Ectodermal cell (in vitro differentiated cells): ENCODE data around the gene TBC1D28.
"Not testable (repeated sequence)": the region's sequence is repeated elsewhere in the genome, so short reads cannot be mapped to it uniquely, and the experiment has no call there.

Source experiments
- H3K27ac ChIP-seq: 2 replicates; pipeline ENCODE4 v1.7.0; 2013; ENCODE audit warnings: mild to moderate bottlenecking, low read depth, low read length; ENCODE audit not compliant: insufficient read depth, poor library complexity, severe bottlenecking
- H3K27me3 ChIP-seq: 2 replicates; pipeline ENCODE4 v1.7.0; 2013; ENCODE audit warnings: mild to moderate bottlenecking, low read length; ENCODE audit not compliant: insufficient read depth, control insufficient read depth, poor library complexity, severe bottlenecking
- H3K36me3 ChIP-seq: one replicate; pipeline ENCODE4 v1.7.0; 2013; ENCODE audit warnings: low read length; ENCODE audit not compliant: control insufficient read depth, insufficient read depth
- H3K4me1 ChIP-seq: one replicate; pipeline ENCODE4 v1.7.0; 2013; ENCODE audit warnings: low read length; ENCODE audit not compliant: control insufficient read depth, insufficient read depth
- H3K4me3 ChIP-seq: 2 replicates; pipeline ENCODE4 v1.7.0; 2013; ENCODE audit warnings: low read depth, low read length, control low read depth; ENCODE audit not compliant: insufficient read depth
- H3K9me3 ChIP-seq: 2 replicates; pipeline ENCODE4 v1.7.0; 2013; ENCODE audit warnings: mild to moderate bottlenecking, low read length, moderate library complexity; ENCODE audit not compliant: control insufficient read depth
- WGBS, 2 experiments: methylation state at CpG; one replicate each; pipeline ENCODE4 v1.1.7; 2013; ENCODE audit warnings: missing lambda C conversion rate in 2 of 2; 5-methylcytosine and 5-hydroxymethylcytosine counted together

TBC1D28 gene

DNA sequence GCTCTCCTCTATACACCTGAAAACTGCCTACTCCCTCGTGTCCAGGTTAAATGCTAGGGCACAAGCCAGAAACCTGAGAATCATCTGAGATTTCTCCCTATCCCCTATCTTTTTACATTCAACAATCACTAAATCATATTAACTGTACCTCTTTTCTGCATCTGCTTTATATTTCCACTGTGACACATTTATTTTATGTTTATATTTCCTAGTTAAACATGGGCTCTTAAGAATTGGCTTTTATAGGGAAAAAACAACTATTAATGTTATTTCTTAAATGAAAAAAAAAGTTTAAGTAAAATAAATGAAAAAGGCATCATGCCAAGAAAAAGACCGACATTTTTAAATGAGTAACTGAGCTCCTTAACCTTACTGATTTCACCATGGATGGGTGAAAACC lies 26.6 kb downstream of the TBC1D28 start:
- H3K36me3 ChIP-seq, H3K27me3 ChIP-seq: not testable (repeated sequence)
- 100% methylated on average over 1 of the region's 2 CpGs; no CpG with 5 or more reads in 1 of the 2 experiments for WGBS, 2 experiments

DNA sequence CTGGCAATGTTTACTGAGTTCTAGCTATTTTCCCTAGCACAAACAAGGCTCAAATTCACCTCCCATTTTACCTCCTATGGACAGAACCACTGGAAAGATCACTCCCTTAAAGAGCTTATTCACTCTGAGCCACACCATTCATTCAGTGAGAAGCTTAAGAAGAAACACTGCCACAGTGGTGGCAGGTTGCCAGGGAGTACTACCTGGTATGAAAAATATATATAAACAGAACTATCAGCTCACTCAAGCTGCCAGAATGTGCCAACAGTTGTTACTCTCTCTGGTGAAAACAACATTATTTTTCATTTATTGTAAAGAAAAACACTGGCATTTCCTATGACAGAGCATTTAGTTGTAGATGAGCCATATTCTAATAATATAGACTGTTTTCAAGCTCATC lies 31.2 kb downstream of the TBC1D28 start:
- H3K4me3 ChIP-seq, H3K4me1 ChIP-seq, H3K9me3 ChIP-seq, H3K27me3 ChIP-seq, H3K36me3 ChIP-seq, H3K27ac ChIP-seq: not testable (repeated sequence)

More for the DNA sequence above, 26.6 kb downstream of the TBC1D28 start:
- not testable (repeated sequence) for H3K4me3 ChIP-seq, H3K9me3 ChIP-seq, H3K27ac ChIP-seq, H3K4me1 ChIP-seq

DNA sequence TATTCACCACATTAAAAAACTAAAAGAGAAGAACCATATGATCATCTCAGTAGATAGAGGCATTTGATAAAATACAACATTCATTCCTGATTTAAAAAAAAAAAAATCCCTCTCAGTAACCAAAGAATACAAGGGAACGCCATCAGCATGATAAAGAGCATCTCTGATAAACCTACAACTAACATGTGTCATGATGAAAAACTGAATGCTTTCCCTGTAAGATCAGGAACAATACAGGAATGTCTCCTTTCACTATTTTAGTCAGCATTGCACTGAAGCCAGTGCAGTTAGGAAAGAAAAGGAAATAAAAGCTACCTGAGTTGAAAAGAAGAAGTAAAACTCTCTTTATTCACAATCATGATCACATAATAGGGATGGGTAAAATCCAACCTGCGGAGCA lies 51.1 kb downstream of the TBC1D28 start:
- not testable (repeated sequence) for H3K27me3 ChIP-seq
- no CpG with 5 or more reads among the region's 2 CpGs for WGBS, 2 experiments

More for the DNA sequence above, 51.1 kb downstream of the TBC1D28 start:
- H3K4me1 ChIP-seq, H3K9me3 ChIP-seq, H3K27ac ChIP-seq, H3K36me3 ChIP-seq, H3K4me3 ChIP-seq: not testable (repeated sequence)
